Suprapubic skin (tissue), 3 donors: ENCODE measurements around the gene CMTM7.
"Not testable (repeated sequence)": the region's sequence is repeated elsewhere in the genome, so short reads cannot be mapped to it uniquely, and the experiment has no call there.

ENCODE experiments used
- EP300 ChIP-seq: sonication (generic); formaldehyde crosslinking; IDR thresholded peaks from one replicate; pipeline ENCODE4 v1.6.1; 2017; ENCODE audit warnings: antibody characterized with exemption
- POLR2A ChIP-seq, 2 donors: fragments of 450-650 bp; IDR thresholded peaks; one replicate each; pipeline ENCODE4 v1.6.1; 2017; ENCODE audit warnings: antibody characterized with exemption in 2 of 2, mild to moderate bottlenecking in 2 of 2, moderate library complexity in 2 of 2
- TF ChIP-seq, protein P1 (sequence below), 2 donors: fragments of 200-600 bp in 1 of 2; fragments of 450-650 bp in 1 of 2; sonication (generic) in 1 of 2; IDR thresholded peaks; one replicate each; pipeline ENCODE4 v1.5.1; 2016 to 2019; ENCODE audit warnings: antibody characterized with exemption in 2 of 2, mild to moderate bottlenecking in 1 of 2, moderate library complexity in 1 of 2

DNA sequence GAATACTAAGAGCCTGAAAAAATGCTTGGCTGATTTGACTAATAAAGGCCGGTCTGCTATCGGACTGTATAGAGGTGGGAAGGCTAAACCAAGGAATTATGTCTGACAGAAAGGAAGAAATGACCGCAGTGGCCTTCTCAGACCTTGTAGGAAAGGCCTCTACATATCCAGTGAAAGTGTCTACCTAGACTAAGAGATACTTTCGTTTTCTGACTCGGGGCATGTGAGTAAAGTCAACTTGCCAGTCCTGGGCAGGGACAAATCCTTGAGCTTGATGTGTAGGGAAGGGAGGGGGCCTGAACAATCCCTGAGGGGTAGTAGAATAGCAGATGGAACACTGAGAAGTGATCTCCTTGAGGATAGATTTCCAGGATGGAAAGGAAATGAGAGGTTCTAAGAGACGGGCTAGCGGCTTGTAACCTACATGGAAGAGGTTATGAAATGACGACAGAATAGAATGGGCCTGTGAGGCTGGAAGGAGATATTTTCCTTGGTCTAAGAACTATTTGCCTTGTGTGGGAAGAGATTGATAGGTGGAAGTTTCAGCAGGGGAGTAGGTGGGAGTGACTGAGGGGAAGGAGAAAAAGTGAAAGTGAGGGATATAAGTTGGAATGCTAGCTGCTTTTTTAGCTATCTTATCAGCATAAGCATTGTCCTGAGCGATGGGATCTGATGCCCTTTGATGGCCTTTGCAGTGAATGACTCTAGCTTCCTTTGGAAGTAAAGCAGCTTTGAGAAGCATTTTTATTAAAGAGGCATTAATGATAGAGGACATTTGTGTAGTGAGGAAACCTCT is 70.7 kb downstream of the CMTM7 start:
- TF ChIP-seq, protein P1, sequence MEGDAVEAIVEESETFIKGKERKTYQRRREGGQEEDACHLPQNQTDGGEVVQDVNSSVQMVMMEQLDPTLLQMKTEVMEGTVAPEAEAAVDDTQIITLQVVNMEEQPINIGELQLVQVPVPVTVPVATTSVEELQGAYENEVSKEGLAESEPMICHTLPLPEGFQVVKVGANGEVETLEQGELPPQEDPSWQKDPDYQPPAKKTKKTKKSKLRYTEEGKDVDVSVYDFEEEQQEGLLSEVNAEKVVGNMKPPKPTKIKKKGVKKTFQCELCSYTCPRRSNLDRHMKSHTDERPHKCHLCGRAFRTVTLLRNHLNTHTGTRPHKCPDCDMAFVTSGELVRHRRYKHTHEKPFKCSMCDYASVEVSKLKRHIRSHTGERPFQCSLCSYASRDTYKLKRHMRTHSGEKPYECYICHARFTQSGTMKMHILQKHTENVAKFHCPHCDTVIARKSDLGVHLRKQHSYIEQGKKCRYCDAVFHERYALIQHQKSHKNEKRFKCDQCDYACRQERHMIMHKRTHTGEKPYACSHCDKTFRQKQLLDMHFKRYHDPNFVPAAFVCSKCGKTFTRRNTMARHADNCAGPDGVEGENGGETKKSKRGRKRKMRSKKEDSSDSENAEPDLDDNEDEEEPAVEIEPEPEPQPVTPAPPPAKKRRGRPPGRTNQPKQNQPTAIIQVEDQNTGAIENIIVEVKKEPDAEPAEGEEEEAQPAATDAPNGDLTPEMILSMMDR (IDR thresholded peaks at IDR 0.05): not testable (repeated sequence)
- TF ChIP-seq POLR2A (IDR thresholded peaks at IDR 0.05); EP300: not testable (repeated sequence)
